HEK293T (cell line): ENCODE results near the gene CHAC1.

Experiments
- ARNT ChIP-seq: fragments of 450-650 bp; IDR thresholded peaks from 2 replicates; pipeline ENCODE4 v1.6.1; 2017; ENCODE audit warnings: mild to moderate bottlenecking
- BHLHE40 ChIP-seq: fragments of 450-650 bp; IDR thresholded peaks from 2 replicates; pipeline ENCODE4 v1.6.1; 2016; ENCODE audit warnings: mild to moderate bottlenecking, moderate library complexity, borderline replicate concordance
- FOXA1 ChIP-seq: fragments of 450-650 bp; IDR thresholded peaks from 2 replicates; pipeline ENCODE4 v1.6.1; 2016; ENCODE audit warnings: mild to moderate bottlenecking
- FOXK2 ChIP-seq: fragments of 450-650 bp; IDR thresholded peaks from 2 replicates; pipeline ENCODE4 v1.6.1; 2016; ENCODE audit warnings: mild to moderate bottlenecking
- HDGF ChIP-seq: fragments of 450-650 bp; IDR thresholded peaks from 2 replicates; pipeline ENCODE4 v1.6.1; 2017; ENCODE audit warnings: antibody characterized with exemption, borderline replicate concordance
- NFRKB ChIP-seq: fragments of 450-650 bp; IDR thresholded peaks from 2 replicates; pipeline ENCODE4 v1.6.1; 2016; ENCODE audit warnings: mild to moderate bottlenecking, moderate library complexity
- SP1 ChIP-seq: fragments of 450-650 bp; IDR thresholded peaks from 2 replicates; pipeline ENCODE4 v1.6.1; 2017
- SUZ12 ChIP-seq: fragments of 450-650 bp; IDR thresholded peaks from 2 replicates; pipeline ENCODE4 v1.6.1; 2016; ENCODE audit warnings: mild to moderate bottlenecking
- TARDBP ChIP-seq: fragments of 450-650 bp; IDR thresholded peaks from 2 replicates; pipeline ENCODE4 v1.6.1; 2016

DNA sequence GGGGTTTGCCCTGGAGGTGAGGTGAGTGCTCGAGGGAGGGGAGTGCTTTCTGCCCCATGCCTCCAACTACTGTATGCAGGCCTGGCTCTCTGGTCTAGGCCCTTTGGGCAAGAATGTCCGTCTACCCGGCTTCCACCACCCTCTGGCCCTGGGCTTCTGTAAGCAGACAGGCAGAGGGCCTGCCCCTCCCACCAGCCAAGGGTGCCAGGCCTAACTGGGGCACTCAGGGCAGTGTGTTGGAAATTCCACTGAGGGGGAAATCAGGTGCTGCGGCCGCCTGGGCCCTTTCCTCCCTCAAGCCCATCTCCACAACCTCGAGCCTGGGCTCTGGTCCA lies 14.8 kb upstream of the CHAC1 start:
- no peak for TF ChIP-seq FOXA1
- no peak for TF ChIP-seq HDGF
- no peak for TF ChIP-seq BHLHE40
- no peak for TF ChIP-seq SUZ12
- TF ChIP-seq ARNT = no peak
- no peak for TF ChIP-seq SP1
- TF ChIP-seq TARDBP = no peak
- TF ChIP-seq NFRKB = no peak
- TF ChIP-seq FOXK2 = no peak
